HG03342 (cell line): Measurements from ENCODE around the gene SDHB.

Experiments used
- ATAC-seq: cut with Tn5 transposase; IDR thresholded peaks from one replicate; pipeline ENCODE4 v1.9.1; 2021; ENCODE audit warnings: mild to moderate bottlenecking, moderate library complexity; ENCODE audit not compliant: unreplicated experiment

Gene SDHB

DNA sequence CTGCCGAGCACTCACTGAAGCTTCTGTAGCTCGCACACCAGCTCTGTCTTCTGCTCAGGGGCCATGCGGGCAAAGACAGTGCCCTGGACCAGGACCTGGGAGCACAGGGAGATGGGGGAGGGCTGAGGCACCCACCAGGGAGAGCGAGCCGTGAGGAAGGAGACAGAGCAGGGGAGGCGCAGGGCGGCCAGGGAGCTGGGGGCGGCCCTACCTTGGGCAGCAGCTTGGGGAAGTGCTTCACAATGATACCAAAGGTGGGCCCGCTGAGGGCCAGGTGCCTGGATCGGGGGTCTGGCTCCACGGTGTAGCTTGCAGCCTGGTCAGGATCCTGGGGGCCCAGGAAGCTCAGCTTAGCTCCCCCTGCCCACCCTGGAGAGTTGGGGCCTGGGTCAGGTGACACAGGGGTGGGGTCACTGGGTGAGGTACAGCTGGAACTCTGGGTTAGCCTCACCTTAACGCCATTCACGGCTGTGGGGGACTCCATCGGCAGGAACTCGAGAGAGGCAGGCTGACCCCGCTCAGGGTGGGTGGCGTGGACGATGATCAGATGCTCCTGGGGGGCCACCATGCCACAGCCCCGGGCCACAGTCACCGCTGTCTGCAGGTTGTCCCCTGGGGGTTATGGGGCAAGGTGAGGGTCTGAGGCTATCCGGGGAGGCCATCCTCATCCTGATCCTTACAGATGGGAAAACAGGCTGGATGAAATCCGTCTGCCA, 64.0 kb downstream of the SDHB start:
- ATAC-seq: no peak

- no peak for ATAC-seq
These were observed 65.6 kb downstream of the SDHB start for GRCh38 chr1:16988210-16988609.

DNA sequence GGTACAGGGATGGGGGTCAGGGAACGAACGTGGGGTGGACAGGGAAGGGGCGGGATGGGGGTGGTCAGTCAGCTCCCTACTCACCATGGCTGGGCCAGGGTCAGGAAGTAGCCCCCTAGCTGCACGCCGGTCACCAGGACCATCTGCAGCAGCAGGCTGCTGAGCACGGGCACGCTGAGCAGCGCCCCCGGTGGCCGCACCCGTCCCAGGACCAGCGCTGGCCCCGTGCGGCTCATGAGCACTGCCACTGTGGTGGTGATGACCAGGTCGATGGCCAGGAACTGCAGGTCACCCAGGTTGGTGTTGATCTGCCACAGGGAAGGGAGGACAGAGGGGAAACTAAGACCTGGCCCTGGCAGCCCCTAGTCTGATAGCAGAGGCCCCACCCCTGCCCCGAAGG, 66.9 kb downstream of the SDHB start:
- no peak for ATAC-seq

GRCh38 chr1:16986560-16986959, 67.3 kb downstream of the SDHB start:
- no peak for ATAC-seq

DNA sequence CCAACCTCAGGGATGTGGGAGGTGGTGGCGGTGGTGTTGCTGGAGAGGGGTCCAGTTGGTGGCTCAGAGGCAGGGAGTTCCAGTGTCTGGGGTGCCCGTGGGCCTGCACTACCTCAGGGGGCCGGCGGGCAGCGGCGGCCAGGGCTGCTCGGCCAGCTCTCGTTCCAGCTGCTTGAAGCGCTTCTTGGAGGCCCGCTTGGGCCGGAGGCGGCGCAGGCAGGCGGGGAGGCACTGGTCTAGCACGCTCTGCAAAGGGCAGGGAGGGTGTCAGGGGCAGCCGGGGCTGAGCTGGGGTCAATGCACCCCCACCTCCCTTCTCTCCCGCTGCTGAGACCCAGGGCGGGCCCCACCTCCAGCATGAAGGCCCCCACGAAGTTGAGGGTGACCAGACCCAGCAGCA, 67.7 kb downstream of the SDHB start:
- no peak for ATAC-seq

DNA sequence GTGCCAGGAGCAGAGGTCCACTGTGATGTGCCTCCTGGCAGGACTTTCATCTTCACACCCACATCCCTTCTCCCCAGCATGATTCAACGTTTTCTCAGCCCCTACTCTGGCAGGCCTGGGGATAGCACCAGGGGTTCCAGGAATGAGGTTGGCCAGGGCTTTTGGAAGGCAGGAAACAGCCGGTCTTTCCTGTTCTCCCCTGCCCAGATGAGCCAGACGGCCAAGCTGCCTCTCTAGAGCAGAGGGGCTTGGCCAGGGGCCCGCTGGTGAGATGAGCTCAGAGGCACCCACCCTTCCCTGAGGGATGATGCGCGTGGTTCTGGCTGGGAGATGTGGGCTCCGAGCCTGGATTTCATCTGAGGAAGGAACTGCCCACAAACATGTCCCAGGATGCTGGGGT, 69.1 kb downstream of the SDHB start:
- no peak for ATAC-seq

DNA sequence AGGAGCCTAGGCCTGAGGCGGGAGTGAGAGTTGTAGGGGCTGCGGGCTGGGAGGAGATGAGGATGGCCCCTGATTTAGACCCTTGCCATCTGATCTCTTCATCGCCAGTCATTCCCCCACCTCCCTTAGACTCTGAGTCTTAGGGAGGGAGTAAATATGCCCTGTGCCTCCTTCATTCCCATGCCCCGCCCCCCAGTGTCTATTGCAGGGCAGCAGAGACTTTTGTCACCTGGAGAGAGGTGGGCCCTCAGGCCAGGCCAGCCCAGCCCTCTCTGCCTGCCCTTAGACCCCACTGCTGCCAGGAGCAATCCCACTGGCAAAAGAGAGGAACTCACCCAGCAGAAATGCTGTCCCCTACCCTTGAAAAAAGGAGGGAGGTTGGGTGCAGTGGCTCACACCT, 70.2 kb downstream of the SDHB start:
- no peak for ATAC-seq

- ATAC-seq: no peak
These were observed 70.9 kb downstream of the SDHB start for GRCh38 chr1:16982902-16983301.

DNA sequence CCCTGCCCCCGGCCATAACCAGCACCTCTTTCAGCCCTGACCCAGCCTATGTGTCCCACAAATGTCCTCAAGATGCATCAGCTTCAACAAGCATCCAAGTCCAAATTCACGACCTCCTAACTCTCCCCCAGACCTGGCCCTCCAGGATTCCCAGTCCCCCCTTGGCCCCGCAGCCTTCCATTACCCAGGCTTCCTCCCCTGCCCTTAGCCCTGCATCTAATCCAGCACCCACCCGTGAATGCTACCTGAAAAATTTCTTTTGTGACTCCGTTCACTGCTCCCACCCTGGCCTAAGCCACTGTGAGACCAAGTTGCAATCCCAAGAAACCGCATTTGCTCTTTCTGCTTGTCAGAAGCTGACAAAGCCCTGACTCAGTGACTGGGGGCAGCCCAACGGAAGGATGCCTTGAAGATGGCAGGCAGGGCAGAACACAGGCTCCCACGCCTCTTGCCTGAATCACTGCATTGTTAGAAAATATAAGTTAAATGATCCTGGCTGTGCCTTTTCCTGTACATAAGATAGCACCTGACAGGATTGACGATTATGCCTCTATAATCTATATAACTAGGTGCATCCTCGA, 72.5 kb downstream of the SDHB start:
- no peak for ATAC-seq

DNA sequence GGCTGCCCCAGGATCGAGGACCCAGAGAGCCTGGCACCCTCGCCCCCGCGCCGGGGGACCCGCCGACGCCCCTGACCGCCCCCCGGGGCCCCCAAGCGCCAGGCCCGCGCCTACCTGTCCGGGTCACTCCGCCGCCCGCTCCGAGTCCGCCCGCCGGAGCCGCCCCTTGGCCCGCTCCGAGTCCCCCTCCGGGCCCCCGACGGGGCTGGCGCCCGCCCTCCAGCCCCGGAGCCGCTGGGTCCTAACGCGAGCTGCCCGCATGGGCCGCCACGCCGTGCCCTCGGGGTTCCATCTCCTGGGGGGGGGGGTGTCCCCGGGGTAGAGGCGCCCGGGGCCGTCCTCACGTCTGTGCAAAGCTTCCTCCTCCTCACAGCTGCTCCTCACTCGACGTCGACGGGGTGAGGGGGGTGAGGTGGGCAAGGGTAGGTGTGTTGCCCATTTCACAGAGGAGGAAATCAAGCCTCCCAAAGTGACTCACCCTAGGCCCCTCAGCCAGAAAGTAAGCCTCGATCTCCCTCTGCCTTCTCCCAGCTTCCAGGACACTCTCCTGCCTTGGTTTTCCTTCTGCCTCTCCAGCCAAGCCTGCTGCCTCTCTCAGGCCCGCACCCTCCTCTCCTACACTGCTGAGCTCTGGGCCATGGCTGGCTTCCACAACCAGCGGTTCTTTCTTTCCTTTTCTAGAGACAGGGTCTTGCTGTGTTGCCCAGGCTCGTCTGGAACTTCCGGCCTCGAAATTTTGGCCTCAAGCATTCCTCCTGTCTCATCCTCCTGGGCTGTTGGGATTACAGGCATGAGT, 73.2 kb downstream of the SDHB start, which contains the start of gene MFAP2:
Gene MFAP2 (minus strand): TSS at position 148 of the 796 bp plus-strand sequence. CDS start 2,347 bp downstream, outside the sequence.
- ATAC-seq: no peak

GRCh38 chr1:16979475-16980327, 74.1 kb downstream of the SDHB start:
- no peak for ATAC-seq

- ATAC-seq: no peak
These were observed 75.0 kb downstream of the SDHB start for GRCh38 chr1:16978567-16979474.

GRCh38 chr1:16978139-16978538, 75.7 kb downstream of the SDHB start:
- no peak for ATAC-seq

DNA sequence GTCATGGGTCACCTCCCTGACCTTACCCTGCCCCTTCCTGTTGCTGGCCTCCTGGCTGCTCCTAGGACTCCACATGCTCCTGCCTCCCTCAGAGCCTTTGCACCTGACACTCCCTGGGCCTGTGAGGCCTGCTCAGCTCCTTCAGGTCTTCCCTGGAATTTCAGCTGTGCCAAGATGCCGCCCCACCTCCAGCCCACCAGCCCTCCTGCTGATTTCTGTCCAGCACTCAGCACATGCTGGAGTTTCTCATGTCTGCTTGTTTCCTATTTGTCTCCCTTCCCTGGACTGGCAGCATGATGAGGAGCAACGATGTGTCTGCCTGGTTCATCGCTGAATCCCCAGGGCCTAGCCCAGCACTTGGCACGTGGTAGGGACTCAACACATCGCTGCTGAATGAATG, 76.5 kb downstream of the SDHB start:
- no peak for ATAC-seq

DNA sequence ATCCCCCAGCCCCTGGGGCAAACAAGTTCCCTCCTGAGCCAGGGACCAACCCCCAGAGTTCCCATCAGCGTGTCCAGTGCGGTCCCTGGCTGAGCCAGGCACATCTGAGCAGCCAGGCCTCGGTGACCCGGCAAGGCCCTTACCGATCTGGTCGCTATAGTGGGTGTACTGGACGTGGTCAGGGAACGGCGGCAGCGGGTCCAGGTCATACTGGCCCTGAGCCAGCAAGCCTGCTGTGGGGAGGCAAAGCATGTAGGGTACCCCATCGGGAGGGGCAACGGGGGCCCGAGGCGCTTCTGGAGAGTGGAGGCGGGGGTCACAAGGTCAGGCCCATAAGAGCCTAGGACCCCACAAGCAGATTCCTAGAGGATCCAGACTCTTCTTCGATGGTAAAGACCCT, 76.9 kb downstream of the SDHB start:
- ATAC-seq: no peak

- no peak for ATAC-seq
These were observed 78.0 kb downstream of the SDHB start for GRCh38 chr1:16975838-16976237.

GRCh38 chr1:16975211-16975610, 78.6 kb downstream of the SDHB start:
- ATAC-seq: no peak

GRCh38 chr1:16973215-16973614, 80.6 kb downstream of the SDHB start:
- ATAC-seq: no peak

GRCh38 chr1:16972189-16972895, 81.5 kb downstream of the SDHB start:
- ATAC-seq: no peak
